HFF-Myc (cell line): ENCODE measurements around the gene AMBRA1.
A peak's percentile ranks its signal among the peaks of the same experiment; 100 is the strongest.

ENCODE experiments used
- DNase-seq: peaks from one replicate; pipeline ENCODE4 v3.0.0-alpha.2; 2011; ENCODE audit warnings: low read depth; ENCODE audit errors: extremely low read depth
- H3K4me3 ChIP-seq: replicated peaks from 2 replicates; pipeline ENCODE4 v1.5.1; 2011; ENCODE audit warnings: low read depth, mild to moderate bottlenecking, control low read depth, low read length
- TF ChIP-seq, protein P1 (sequence below): IDR thresholded peaks from 2 replicates; pipeline ENCODE4 v1.5.1; 2012; ENCODE audit warnings: mild to moderate bottlenecking, low read depth, low read length, control low read depth; ENCODE audit errors: missing control alignments

AMBRA1 gene

GRCh38 chr11:46527591-46528130, 66.2 kb downstream of the AMBRA1 start:
- TF ChIP-seq, protein P1, sequence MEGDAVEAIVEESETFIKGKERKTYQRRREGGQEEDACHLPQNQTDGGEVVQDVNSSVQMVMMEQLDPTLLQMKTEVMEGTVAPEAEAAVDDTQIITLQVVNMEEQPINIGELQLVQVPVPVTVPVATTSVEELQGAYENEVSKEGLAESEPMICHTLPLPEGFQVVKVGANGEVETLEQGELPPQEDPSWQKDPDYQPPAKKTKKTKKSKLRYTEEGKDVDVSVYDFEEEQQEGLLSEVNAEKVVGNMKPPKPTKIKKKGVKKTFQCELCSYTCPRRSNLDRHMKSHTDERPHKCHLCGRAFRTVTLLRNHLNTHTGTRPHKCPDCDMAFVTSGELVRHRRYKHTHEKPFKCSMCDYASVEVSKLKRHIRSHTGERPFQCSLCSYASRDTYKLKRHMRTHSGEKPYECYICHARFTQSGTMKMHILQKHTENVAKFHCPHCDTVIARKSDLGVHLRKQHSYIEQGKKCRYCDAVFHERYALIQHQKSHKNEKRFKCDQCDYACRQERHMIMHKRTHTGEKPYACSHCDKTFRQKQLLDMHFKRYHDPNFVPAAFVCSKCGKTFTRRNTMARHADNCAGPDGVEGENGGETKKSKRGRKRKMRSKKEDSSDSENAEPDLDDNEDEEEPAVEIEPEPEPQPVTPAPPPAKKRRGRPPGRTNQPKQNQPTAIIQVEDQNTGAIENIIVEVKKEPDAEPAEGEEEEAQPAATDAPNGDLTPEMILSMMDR, result no peak
- no peak overlapping the region for H3K4me3 ChIP-seq
- no peak for DNase-seq

GRCh38 chr11:46526216-46527215, 67.3 kb downstream of the AMBRA1 start:
- H3K4me3 ChIP-seq, result no peak overlapping the region
- no peak for DNase-seq
- TF ChIP-seq, protein P1, result no peak

DNA sequence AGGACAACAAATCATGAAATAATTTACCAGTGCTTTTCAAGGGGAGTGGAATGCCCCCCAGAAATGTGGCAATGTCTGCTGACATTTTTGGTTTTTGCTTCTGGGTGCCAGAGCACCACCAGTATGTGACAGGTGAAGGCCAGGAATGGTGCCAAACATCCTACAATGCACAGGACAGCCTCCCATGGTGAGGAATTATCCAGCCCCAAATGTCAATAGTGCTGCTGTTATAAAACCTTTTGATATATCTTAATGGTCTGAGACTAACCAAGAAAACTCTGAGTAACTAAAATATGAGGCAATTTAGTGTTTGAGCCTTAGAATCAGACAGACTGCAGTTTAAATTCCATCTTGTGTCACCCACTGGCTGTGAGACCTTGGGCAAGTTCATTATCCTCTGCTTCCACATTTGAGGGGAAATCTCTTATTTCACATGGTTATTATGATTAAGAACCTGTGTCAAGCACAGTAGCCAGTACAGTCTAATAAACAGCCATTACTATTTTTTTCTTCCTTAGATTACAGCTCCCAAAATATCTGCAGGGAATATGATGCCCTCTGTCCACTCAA, 69.5 kb downstream of the AMBRA1 start:
- no peak for DNase-seq
- no peak overlapping the region for H3K4me3 ChIP-seq
- TF ChIP-seq, protein P1, result no peak

DNA sequence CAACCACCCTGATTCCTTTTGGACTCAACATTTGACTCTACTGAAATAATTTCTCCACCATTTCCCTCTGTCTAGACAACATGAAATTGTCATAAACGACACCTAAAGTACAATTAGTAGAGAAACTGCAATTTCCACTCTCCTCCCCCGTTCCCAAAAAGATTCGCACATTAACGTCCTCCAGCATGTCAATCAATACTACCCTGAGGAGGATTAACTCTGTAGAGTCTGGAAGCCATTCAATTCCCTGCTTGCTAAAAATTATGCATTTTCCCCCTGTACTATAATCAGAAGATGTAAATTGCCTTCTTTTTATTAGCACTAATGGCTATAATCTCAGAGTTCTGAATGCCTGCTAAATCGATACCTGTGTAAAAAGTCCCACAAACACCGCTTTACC, 70.5 kb downstream of the AMBRA1 start:
- TF ChIP-seq, protein P1, result no peak
- no peak overlapping the region for H3K4me3 ChIP-seq
- no peak for DNase-seq

DNA sequence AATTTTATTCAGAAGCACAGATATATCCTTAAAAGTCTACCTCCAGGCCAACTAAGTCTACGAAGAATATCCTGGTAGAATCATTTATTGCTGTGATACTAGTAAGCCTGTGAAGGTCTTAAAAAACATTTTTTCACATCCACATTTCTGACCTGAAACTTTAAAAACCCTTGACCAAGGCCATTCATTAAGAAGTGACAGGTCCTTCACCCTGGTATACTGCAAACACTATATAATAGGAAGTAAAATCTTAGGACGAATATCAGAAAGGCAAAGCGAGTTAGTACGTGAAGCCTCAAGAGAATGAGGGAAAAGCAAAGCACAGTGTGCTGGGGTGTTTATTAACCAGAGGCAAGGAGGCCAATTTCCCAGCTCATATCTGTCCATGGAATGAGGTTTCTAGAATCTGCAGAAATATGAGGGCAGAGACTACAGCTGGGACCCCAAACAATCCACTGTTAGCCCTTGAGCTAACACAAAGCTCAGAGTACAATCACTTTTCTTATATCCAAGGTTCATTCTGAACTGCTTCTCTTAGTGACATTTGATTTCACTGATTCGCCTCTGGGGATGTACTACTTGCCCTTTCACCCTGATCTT, 71.0 kb downstream of the AMBRA1 start:
- TF ChIP-seq, protein P1, result no peak
- no peak for DNase-seq
- no peak overlapping the region for H3K4me3 ChIP-seq

- TF ChIP-seq, protein P1, result peak; percentile 16
- DNase-seq, result no peak
- H3K4me3 ChIP-seq, result no peak overlapping the region
Measured at GRCh38 chr11:46521961-46522681, 71.7 kb downstream of the AMBRA1 start.
